Measurements from ENCODE around the gene MEAF6.

The MEAF6 gene

DNA sequence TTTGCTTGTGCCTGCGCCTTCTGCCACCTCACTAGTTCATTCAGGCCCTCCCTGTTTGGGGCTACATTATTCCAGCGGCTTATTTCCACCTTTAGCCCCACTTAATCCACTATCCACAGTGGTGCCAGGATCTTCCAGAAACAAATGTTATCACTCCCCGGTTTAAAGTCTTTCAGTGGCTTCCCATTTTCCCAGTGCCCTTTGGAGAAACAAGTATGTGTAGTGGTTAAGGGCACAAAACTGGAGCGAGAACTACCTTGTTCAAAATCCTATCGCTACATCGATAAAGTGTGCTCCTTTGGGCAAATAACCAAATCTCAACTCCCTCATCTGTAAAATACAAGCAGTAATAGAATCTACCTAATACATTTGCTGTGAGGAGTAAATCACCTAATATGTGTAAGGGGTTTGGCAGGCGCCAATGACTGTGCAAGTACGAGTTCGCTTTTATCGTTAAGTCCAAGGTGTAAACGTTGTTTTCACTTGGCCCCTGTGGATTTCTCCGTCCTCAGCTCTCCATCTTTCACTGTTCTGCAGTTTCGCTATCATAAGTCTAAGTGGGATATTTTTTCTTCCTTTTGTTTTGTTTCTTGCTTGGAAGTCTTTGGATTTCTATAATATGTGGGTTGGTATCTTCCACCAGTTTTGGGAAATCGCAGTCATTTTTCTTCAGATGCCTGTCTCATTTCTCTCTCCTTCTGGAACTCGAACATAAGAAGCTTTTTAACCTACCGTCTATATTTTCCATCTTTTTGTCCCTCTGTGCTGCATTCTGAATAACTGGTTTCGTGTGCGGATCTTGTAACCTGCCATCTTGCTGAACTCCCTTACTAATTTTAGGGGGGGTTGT, 844 bp upstream of the MEAF6 start:
- TF ChIP-seq, protein P1, sequence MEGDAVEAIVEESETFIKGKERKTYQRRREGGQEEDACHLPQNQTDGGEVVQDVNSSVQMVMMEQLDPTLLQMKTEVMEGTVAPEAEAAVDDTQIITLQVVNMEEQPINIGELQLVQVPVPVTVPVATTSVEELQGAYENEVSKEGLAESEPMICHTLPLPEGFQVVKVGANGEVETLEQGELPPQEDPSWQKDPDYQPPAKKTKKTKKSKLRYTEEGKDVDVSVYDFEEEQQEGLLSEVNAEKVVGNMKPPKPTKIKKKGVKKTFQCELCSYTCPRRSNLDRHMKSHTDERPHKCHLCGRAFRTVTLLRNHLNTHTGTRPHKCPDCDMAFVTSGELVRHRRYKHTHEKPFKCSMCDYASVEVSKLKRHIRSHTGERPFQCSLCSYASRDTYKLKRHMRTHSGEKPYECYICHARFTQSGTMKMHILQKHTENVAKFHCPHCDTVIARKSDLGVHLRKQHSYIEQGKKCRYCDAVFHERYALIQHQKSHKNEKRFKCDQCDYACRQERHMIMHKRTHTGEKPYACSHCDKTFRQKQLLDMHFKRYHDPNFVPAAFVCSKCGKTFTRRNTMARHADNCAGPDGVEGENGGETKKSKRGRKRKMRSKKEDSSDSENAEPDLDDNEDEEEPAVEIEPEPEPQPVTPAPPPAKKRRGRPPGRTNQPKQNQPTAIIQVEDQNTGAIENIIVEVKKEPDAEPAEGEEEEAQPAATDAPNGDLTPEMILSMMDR (conservative IDR thresholded peaks at IDR 0.05), result no peak
- peak overlapping the region; percentile 92 for H3K27ac ChIP-seq

DNA sequence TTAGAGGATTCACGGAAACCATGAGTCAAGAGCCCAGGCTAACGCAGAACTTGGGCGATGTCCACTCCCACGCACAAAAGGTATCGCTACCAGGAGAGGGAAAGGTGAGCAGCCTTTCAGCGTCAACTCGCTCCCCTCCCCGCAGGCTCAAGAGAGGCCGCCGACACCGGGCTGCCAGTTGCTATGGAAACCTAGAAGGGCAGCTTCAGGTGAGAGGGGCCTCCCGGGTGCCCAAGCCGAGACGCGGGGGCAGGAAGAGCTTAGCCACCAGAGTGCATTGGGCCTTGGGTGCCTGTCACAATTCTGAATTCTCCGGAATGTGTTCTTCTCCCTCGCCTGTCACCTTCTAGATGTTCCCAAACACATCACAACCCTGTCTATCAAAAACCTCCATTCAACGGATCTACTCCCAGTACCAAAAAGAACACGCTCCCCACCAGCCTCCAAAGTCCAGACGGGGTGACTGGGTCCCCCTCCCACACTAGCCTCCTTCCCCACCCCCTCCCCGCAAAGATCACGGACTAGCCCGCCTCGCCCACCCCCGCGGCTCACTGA, 694 bp downstream of the MEAF6 start:
- TF ChIP-seq, protein P1 (conservative IDR thresholded peaks at IDR 0.05), result no peak
- peak overlapping the region; percentile 92 for H3K27ac ChIP-seq

- no peak overlapping the region for H3K27ac ChIP-seq
- TF ChIP-seq, protein P1 (conservative IDR thresholded peaks at IDR 0.05), result peak; percentile 35; the same call in 1 of the 2 replicates
Observed at GRCh38 chr1:37509181-37509580, 5.4 kb downstream of the MEAF6 start.

- TF ChIP-seq, protein P1 (conservative IDR thresholded peaks at IDR 0.05), result no peak
- H3K27ac ChIP-seq, result peak overlapping the region; percentile 46
Observed at GRCh38 chr1:37506740-37507139, 7.8 kb downstream of the MEAF6 start.

DNA sequence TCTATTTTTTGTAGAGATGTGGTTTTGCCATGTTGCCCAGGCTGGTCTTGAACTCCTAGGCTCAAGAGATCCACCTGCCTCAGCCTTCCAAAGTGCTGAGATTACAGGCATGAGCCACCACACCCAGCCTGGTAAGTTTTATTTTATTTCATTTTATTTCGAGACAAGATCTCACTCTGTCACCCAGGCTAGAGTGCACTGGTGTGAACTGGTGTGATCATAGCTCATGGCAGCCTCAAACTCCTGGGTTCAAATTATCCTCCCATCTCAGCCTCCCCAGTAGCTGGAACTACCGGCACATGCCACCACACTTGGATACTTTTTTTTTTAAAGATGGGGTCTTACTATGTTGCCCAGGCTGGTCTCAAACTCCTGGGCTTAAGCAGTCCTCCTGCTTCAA, 11.8 kb downstream of the MEAF6 start:
- H3K27ac ChIP-seq, result peak overlapping the region; percentile 95

DNA sequence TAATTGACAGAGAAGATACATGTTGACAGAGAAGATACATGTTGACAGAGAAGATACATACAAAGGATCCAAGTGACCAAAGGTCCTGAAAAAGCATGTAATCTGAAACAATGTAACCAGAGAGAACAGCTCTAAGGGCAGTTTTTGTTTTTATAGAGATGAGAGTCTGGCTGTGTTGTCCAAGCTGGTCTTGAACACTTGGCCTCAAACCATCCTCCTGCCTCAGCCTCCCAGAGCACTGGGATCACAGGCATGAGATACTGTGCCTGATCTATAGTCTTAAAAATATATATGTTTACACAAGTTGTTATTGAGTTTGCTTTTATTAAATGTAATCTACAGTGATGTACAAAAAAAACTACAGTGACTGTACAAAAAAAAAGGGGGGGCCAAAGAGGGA, 12.5 kb downstream of the MEAF6 start:
- TF ChIP-seq, protein P1 (conservative IDR thresholded peaks at IDR 0.05), result no peak
- peak overlapping the region; percentile 95 for H3K27ac ChIP-seq

GRCh38 chr1:37501661-37502060, 12.9 kb downstream of the MEAF6 start:
- H3K27ac ChIP-seq, result peak overlapping the region; percentile 95
- TF ChIP-seq, protein P1 (conservative IDR thresholded peaks at IDR 0.05), result no peak
